ENCODE data around the gene RPLP2.

Gene RPLP2

GRCh38 chr11:846496-847098, 36.8 kb downstream of the RPLP2 start:
- Histone ChIP-seq H3K4me3 (replicated peaks; ENCODE audit: insufficient read depth, low read length) (no peak overlapping the region), H3K27me3 (ENCODE audit: insufficient read depth, poor library complexity, severe bottlenecking) (peaks cover 11% of the 10 kb centered on the region), H3K27ac (replicated peaks) (no peak overlapping the region)
- no peak for DNase-seq (ENCODE audit: low read depth in 1 of 2, low spot score in 1 of 2)
- no peak for TF ChIP-seq GABPA (IDR thresholded peaks at IDR 0.05; ENCODE audit: low read depth)

DNA sequence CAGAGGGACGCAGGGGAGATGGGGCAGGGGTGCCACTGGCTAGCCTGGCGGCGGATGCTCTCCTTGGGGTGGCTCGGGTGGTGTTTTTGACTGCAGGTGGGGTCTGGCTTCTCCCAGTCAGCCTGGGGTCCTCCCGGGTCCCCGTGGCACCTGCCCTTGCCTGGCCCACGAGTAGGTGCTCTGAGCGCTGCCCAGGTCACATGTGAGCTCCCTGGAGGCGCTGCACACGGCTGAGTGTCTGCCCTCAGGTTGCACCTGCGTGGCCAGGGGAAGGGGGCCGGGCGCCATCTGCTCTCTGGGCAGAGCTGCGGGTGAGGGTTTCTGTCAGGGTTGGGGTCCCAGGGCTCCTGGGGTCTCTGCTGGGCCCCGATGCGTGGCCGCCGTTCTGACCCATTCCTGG, 38.1 kb downstream of the RPLP2 start:
- H3K27me3 ChIP-seq (ENCODE audit: insufficient read depth, poor library complexity, severe bottlenecking): peaks cover 11% of the 10 kb centered on the region
- no peak overlapping the region for H3K27ac ChIP-seq (replicated peaks)
- no peak for TF ChIP-seq GABPA (IDR thresholded peaks at IDR 0.05; ENCODE audit: low read depth)
- no peak for TF ChIP-seq SPI1 (IDR thresholded peaks at IDR 0.05; ENCODE audit: borderline replicate concordance, low read depth)
- TF ChIP-seq, protein P1, sequence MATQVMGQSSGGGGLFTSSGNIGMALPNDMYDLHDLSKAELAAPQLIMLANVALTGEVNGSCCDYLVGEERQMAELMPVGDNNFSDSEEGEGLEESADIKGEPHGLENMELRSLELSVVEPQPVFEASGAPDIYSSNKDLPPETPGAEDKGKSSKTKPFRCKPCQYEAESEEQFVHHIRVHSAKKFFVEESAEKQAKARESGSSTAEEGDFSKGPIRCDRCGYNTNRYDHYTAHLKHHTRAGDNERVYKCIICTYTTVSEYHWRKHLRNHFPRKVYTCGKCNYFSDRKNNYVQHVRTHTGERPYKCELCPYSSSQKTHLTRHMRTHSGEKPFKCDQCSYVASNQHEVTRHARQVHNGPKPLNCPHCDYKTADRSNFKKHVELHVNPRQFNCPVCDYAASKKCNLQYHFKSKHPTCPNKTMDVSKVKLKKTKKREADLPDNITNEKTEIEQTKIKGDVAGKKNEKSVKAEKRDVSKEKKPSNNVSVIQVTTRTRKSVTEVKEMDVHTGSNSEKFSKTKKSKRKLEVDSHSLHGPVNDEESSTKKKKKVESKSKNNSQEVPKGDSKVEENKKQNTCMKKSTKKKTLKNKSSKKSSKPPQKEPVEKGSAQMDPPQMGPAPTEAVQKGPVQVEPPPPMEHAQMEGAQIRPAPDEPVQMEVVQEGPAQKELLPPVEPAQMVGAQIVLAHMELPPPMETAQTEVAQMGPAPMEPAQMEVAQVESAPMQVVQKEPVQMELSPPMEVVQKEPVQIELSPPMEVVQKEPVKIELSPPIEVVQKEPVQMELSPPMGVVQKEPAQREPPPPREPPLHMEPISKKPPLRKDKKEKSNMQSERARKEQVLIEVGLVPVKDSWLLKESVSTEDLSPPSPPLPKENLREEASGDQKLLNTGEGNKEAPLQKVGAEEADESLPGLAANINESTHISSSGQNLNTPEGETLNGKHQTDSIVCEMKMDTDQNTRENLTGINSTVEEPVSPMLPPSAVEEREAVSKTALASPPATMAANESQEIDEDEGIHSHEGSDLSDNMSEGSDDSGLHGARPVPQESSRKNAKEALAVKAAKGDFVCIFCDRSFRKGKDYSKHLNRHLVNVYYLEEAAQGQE (IDR thresholded peaks at IDR 0.05; ENCODE audit: insufficient replicate concordance, low read depth): no peak
- TF ChIP-seq, protein P2, sequence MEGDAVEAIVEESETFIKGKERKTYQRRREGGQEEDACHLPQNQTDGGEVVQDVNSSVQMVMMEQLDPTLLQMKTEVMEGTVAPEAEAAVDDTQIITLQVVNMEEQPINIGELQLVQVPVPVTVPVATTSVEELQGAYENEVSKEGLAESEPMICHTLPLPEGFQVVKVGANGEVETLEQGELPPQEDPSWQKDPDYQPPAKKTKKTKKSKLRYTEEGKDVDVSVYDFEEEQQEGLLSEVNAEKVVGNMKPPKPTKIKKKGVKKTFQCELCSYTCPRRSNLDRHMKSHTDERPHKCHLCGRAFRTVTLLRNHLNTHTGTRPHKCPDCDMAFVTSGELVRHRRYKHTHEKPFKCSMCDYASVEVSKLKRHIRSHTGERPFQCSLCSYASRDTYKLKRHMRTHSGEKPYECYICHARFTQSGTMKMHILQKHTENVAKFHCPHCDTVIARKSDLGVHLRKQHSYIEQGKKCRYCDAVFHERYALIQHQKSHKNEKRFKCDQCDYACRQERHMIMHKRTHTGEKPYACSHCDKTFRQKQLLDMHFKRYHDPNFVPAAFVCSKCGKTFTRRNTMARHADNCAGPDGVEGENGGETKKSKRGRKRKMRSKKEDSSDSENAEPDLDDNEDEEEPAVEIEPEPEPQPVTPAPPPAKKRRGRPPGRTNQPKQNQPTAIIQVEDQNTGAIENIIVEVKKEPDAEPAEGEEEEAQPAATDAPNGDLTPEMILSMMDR (IDR thresholded peaks at IDR 0.05; ENCODE audit: insufficient read depth, low read length): no peak
- no peak for TF ChIP-seq POLR2AphosphoS5 (IDR thresholded peaks at IDR 0.05; ENCODE audit: low read depth)

GRCh38 chr11:848380-848931, 38.7 kb downstream of the RPLP2 start:
- Histone ChIP-seq H3K27me3 (ENCODE audit: insufficient read depth, poor library complexity, severe bottlenecking) (peaks cover 11% of the 10 kb centered on the region), H3K27ac (replicated peaks) (no peak overlapping the region), H3K4me3 (replicated peaks; ENCODE audit: insufficient read depth, low read length) (no peak overlapping the region)
- TF ChIP-seq, protein P2 (IDR thresholded peaks at IDR 0.05; ENCODE audit: insufficient read depth, low read length): peak; percentile 83
- TF ChIP-seq GABPA (IDR thresholded peaks at IDR 0.05; ENCODE audit: low read depth): no peak
- 0 out of 2 replicates have a peak, but pooled peaks have one; percentile 9 for TF ChIP-seq SPI1 (IDR thresholded peaks at IDR 0.05; ENCODE audit: borderline replicate concordance, low read depth)
- TF ChIP-seq POLR2AphosphoS5 (IDR thresholded peaks at IDR 0.05; ENCODE audit: low read depth): no peak
- TF ChIP-seq, protein P1 (IDR thresholded peaks at IDR 0.05; ENCODE audit: insufficient replicate concordance, low read depth): no peak
- DNase-seq (ENCODE audit: low read depth in 1 of 2, low spot score in 1 of 2): no peak

More for the DNA sequence above, 38.1 kb downstream of the RPLP2 start:
- H3K4me3 ChIP-seq (replicated peaks; ENCODE audit: insufficient read depth, low read length): no peak overlapping the region
- DNase-seq (ENCODE audit: low read depth in 1 of 2, low spot score in 1 of 2): no peak

DNA sequence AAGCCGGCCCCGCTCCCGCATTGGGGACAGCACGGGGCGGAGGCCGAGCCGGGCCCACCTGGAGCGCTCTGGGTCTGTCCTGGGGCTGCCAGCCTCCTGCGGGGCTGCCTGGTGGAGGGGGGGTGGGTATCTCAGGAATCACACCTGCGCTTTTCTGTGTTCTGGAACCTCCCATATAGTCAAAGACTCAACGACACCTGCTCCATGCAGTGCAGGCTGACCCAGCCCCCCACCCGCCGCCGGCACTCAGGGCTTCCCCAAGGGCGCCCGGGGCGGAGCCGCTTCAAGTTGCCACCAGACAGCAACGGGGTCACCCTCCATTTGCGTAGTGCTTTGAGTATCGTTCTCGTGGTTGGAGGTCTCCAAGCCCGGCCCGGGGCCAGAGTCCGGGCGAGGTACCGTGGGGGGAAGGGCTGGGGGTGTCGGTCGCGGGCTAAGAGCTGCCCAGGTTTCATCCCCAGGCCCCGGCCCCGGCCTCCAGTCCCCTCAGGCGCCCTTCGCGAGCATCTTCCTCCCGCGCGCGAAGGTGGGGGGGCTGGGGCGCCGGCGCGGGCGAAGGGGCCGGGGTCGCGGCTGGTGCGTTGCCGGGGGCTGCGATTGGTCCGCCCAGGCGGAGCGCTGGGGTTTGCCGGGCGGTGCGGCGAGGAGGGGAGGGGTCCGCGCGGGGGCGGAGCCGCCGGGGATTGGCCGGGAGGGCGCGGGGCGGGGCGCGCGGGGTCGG, 39.5 kb downstream of the RPLP2 start:
- no peak for DNase-seq (ENCODE audit: low read depth in 1 of 2, low spot score in 1 of 2)
- no peak overlapping the region for H3K4me3 ChIP-seq (replicated peaks; ENCODE audit: insufficient read depth, low read length)
- TF ChIP-seq, protein P2 (IDR thresholded peaks at IDR 0.05; ENCODE audit: insufficient read depth, low read length): no peak
- TF ChIP-seq, protein P1 (IDR thresholded peaks at IDR 0.05; ENCODE audit: insufficient replicate concordance, low read depth): no peak
- TF ChIP-seq GABPA (IDR thresholded peaks at IDR 0.05; ENCODE audit: low read depth): no peak
- no peak for TF ChIP-seq POLR2AphosphoS5 (IDR thresholded peaks at IDR 0.05; ENCODE audit: low read depth)
- no peak for TF ChIP-seq SPI1 (IDR thresholded peaks at IDR 0.05; ENCODE audit: borderline replicate concordance, low read depth)
- H3K27me3 ChIP-seq (ENCODE audit: insufficient read depth, poor library complexity, severe bottlenecking): peaks cover 11% of the 10 kb centered on the region
- H3K27ac ChIP-seq (replicated peaks): no peak overlapping the region

Data from HL-60 (cell line).